Pulmonary artery endothelial cell (primary cell): Measurements from ENCODE around the gene BCKDHB. TPM values are rescaled to one million over a fixed set of nuclear protein-coding genes. Genes with fewer than 3 reads are reported as not detected.
A peak's percentile ranks its signal among the peaks of the same experiment; 100 is the strongest.
"Not testable (repeated sequence)": the region's sequence is repeated elsewhere in the genome, so short reads cannot be mapped to it uniquely, and the experiment has no call there.

Experiments used
- DNase-seq: peaks from one replicate; pipeline ENCODE4 v3.0.0-alpha.2; 2011; ENCODE audit warnings: low read depth, low spot score
- total RNA-seq: library from RNA; depleted of rRNA; stranded (reverse); fragments of >200 nt; gene quantifications from 2 replicates; pipeline ENCODE4 v1.2.3, GENCODE V29; 2014

BCKDHB gene
- total RNA-seq = 10.4 and 10.8 TPM in 2 replicates

- peak; percentile 92 for DNase-seq
Measured at GRCh38 chr6:80106418-80107235, at the start of gene BCKDHB. Gene BCKDHB, plus strand, starts transcription at chr6:80106671. Its CDS starts 23 bp downstream, at chr6:80106694.

- no peak for DNase-seq
Measured at GRCh38 chr6:80060774-80061173, 45.7 kb upstream of the BCKDHB start.

- not testable (repeated sequence) for DNase-seq
Measured at GRCh38 chr6:80068146-80068545, 38.3 kb upstream of the BCKDHB start.

GRCh38 chr6:80070431-80070830, 36.0 kb upstream of the BCKDHB start:
- DNase-seq = not testable (repeated sequence)

GRCh38 chr6:80077067-80077466, 29.4 kb upstream of the BCKDHB start:
- DNase-seq = no peak

GRCh38 chr6:80088637-80089036, 17.8 kb upstream of the BCKDHB start:
- no peak for DNase-seq

- DNase-seq = no peak
Measured at GRCh38 chr6:80091506-80091905, 15.0 kb upstream of the BCKDHB start.

- no peak for DNase-seq
Measured at GRCh38 chr6:80094017-80094416, 12.5 kb upstream of the BCKDHB start.

- no peak for DNase-seq
Measured at GRCh38 chr6:80095600-80095999, 10.9 kb upstream of the BCKDHB start.

GRCh38 chr6:80098392-80098791, 8.1 kb upstream of the BCKDHB start:
- no peak for DNase-seq

- no peak for DNase-seq
Measured at GRCh38 chr6:80104520-80104919, 2.0 kb upstream of the BCKDHB start.

- no peak for DNase-seq
Measured at GRCh38 chr6:80105972-80106417, 476 bp upstream of the BCKDHB start.

GRCh38 chr6:80122576-80122975, 16.1 kb downstream of the BCKDHB start:
- not testable (repeated sequence) for DNase-seq

GRCh38 chr6:80126657-80127345, 20.3 kb downstream of the BCKDHB start:
- no peak for DNase-seq

GRCh38 chr6:80129485-80129884, 23.0 kb downstream of the BCKDHB start:
- DNase-seq = no peak

GRCh38 chr6:80133020-80133419, 26.5 kb downstream of the BCKDHB start:
- peak; percentile 10 for DNase-seq

GRCh38 chr6:80134065-80134464, 27.6 kb downstream of the BCKDHB start:
- DNase-seq = no peak

- DNase-seq = no peak
Measured at GRCh38 chr6:80142586-80142985, 36.1 kb downstream of the BCKDHB start.

GRCh38 chr6:80143419-80143937, 37.0 kb downstream of the BCKDHB start:
- peak; percentile 24 for DNase-seq

- no peak for DNase-seq
Measured at GRCh38 chr6:80144753-80145315, 38.4 kb downstream of the BCKDHB start.

- no peak for DNase-seq
Measured at GRCh38 chr6:80145509-80145908, 39.0 kb downstream of the BCKDHB start.

- no peak for DNase-seq
Measured at GRCh38 chr6:80145921-80146320, 39.5 kb downstream of the BCKDHB start.
